ENCODE results near the gene FAM13C.
"Not testable (repeated sequence)": the region's sequence is repeated elsewhere in the genome, so short reads cannot be mapped to it uniquely, and the experiment has no call there.

The FAM13C gene

GRCh38 chr10:59362144-59362958, at the start of gene FAM13C:
TSS of gene FAM13C (minus strand) at chr10:59362549. CDS start at chr10:59362460, 89 bp downstream.
- peak in 57 of 58 donors; percentile 18 to 86 (median 70) for DNase-seq

GRCh38 chr10:59405235-59405634, 42.9 kb upstream of the FAM13C start:
- DNase-seq = no peak

GRCh38 chr10:59400214-59400613, 37.9 kb upstream of the FAM13C start:
- DNase-seq = no peak

- DNase-seq = not testable (repeated sequence)
Measured at GRCh38 chr10:59399329-59399728, 37.0 kb upstream of the FAM13C start.

GRCh38 chr10:59397961-59398360, 35.6 kb upstream of the FAM13C start:
- no peak for DNase-seq

- no peak for DNase-seq
Measured at GRCh38 chr10:59395984-59396383, 33.6 kb upstream of the FAM13C start.

- no peak for DNase-seq
Measured at GRCh38 chr10:59393349-59393748, 31.0 kb upstream of the FAM13C start.

- DNase-seq = no peak
Measured at GRCh38 chr10:59391060-59391459, 28.7 kb upstream of the FAM13C start.

- no peak for DNase-seq
Measured at GRCh38 chr10:59388671-59388976, 26.3 kb upstream of the FAM13C start.

- DNase-seq = no peak
Measured at GRCh38 chr10:59387951-59388670, 25.8 kb upstream of the FAM13C start.

- no peak for DNase-seq
Measured at GRCh38 chr10:59384761-59385160, 22.4 kb upstream of the FAM13C start.

GRCh38 chr10:59383908-59384307, 21.6 kb upstream of the FAM13C start:
- DNase-seq = no peak

- no peak for DNase-seq
Measured at GRCh38 chr10:59383436-59383835, 21.1 kb upstream of the FAM13C start.

GRCh38 chr10:59382831-59383295, 20.5 kb upstream of the FAM13C start:
- peak in 1 of 58 donors; percentile 36 for DNase-seq

- no peak for DNase-seq
Measured at GRCh38 chr10:59381687-59382086, 19.3 kb upstream of the FAM13C start.

- DNase-seq = no peak
Measured at GRCh38 chr10:59376846-59377245, 14.5 kb upstream of the FAM13C start.

- no peak for DNase-seq
Measured at GRCh38 chr10:59375990-59376389, 13.6 kb upstream of the FAM13C start.

- DNase-seq = no peak
Measured at GRCh38 chr10:59374916-59375315, 12.6 kb upstream of the FAM13C start.

- no peak for DNase-seq
Measured at GRCh38 chr10:59373071-59373470, 10.7 kb upstream of the FAM13C start.

- no peak for DNase-seq
Measured at GRCh38 chr10:59372543-59372942, 10.2 kb upstream of the FAM13C start.

GRCh38 chr10:59366290-59366689, 3.9 kb upstream of the FAM13C start:
- DNase-seq = peak in 13 of 58 donors; percentile 3 to 58 (median 33)

GRCh38 chr10:59363446-59363958, 1.2 kb upstream of the FAM13C start:
- no peak for DNase-seq

Measured in anterior cingulate cortex (tissue), 58 donors.